Activated CD8-positive, alpha-beta memory T cell treated with anti-CD3 and anti-CD28 coated beads, Interleukin-2, amount 50 U/mL, for 1 hour (primary cell): ENCODE results near the gene ANKH.

Source experiments
- DNase-seq: peaks from one replicate; pipeline ENCODE4 v3.0.0-alpha.2; 2020; ENCODE audit errors: extremely low read depth

Gene ANKH

DNA sequence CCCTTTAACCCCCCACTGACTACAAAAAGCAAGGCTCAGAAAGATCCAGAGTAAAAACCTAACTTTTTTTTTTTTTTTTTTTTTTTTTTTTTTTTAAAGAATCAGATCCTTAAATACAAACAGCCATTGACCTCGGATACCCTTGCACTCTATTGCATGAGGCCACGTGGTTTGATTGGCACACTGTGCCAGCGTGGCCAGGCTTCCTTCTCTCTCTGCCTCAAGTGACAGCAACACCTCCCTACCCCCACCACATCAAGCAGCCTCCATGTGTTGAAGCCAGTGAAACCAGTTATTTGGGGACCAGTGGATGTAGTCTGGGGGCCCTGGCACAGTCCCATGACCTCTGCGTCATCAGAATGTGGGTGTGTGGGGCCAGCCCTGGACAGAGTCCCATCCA is 135.6 kb downstream of the ANKH start:
- DNase-seq = no peak

DNA sequence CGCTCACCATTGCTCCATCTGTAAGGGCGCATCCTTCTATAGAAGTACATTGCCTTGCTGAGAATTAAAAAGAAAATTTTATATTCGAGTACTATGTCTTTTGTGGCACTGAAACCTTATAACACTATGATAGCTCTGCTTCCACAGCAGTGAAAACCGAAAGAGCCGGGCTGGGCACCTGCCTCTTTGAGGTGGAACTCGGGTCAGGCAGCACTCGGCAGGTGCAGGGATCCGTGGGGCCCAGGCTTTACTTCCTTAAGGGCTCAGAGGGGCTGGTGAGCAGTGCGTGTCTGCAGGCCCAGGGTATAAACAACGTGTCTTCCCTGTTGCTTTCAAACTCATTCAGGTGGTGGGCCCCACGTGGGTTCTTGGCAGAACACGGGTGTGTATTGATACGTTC is 137.2 kb downstream of the ANKH start:
- DNase-seq = no peak

DNA sequence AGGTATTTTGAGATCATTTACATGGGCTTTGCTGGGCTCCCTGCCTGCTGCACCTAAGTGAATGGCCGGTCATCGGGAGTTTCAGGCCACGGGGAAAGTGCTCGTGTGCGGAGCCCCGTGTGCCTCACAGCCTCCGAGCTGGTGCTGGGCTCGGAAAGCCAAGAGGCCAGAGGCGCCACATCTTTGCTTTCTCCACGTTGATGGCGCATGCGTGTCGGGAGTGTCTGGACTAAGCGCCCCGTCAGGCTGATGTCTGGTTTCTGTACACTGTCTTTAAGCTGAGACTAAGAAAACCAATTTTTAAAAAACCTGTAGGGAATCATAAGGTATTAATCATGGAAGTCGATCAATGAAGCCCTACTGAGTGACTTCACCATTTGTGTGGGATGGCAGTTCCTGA is 137.9 kb downstream of the ANKH start:
- no peak for DNase-seq

DNA sequence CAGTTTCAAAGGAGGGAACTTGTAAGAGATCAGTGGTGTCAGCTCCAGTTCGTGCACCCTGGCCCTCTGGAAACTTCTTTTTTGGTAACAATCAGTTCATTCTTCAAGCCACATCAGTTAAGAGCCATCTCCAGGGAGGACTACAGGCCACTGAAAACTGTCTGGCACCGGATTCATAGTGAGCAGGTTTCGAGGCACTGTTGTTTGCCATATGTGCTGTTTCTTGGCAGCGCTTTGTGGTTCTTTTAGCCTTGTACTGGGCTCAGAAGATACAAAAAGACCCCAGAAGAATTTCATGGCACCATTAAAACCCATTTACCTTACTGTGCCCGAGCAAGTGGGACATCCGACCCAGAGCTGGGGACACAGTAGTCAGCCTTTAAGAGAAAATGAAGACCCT is 138.6 kb downstream of the ANKH start:
- no peak for DNase-seq

DNA sequence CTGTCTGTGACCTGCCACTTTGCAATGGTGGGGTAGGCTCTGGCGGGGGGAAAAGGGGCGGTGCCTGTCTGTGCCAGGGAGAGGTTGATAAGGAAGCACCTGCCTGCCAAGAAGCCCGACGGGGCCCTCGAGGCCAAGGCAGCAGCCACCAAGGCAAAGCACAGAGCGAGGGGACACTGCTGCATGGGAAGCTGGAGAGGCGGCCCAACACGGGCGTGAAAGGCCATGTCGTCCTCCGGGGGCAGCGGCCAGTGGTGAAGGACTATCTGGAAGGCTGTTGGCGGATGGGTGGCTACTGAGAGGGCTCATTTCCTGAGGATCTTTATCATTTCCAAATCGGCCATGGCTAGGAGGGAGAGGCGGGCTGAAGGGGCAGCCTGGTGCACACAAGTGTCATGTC is 140.7 kb downstream of the ANKH start:
- DNase-seq = no peak

DNA sequence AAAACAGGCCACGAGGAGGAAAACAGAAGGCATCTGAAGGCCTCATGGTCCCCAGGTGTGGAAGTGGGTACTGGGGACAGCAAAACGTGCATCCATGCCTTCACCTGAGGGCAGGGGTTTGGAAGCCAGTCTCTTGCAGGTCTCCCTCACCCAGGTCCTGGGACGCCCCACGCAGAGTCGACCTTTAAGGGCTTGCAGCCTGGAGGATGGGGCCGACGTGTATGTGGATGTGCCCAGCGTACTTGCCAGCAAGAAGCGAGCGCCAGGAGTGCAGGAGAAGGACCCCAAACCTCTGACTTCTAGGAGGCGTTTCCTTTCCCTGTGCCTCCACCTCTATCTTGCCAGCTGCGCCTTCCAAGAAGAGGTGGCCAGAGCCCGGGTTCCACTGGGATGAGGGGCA is 141.1 kb downstream of the ANKH start:
- DNase-seq = no peak

DNA sequence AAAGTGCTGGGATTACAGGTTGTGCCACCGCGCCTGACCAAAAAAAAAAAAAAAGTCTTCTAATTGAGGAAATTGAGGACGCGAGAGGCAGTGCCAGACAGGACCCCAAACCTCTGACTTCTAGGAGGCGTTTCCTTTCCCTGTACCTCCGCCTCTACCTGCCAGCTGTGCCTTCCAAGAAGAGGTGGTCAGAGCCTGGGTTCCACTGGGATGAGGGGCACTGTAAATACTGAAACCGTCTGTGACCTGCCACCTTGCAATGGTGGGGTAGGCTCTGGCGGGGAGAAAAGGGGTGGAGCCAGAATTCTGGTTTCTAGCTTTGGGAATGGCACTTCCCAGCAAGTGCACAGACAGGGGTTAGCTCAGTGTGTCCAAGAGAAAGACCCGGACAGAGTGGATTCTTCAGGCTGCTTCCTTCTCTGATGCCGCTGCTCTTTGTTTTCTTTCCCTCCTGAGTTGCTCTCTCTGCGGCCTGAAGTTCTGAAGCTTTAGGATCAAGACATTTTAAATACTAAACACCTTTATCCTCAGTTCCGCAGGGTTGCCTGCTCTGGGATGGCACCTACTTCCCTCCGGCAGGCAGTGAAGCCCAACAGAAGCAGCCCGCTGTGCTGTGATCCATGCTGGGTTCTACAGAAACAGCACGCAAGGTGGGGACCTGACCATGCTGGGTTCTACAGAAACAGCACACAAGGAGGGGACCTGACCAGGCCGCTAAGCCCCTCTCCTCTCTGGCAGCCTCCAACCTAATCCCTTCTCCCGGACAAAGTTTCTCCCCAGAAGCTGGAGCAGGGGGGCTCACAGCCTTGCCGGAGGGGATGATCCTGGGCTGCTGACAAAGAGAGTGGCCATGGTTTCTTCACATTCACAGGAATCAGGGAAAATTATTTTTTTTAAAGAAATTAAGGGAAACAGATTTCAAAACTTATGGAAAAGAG is 141.9 kb downstream of the ANKH start:
- no peak for DNase-seq

DNA sequence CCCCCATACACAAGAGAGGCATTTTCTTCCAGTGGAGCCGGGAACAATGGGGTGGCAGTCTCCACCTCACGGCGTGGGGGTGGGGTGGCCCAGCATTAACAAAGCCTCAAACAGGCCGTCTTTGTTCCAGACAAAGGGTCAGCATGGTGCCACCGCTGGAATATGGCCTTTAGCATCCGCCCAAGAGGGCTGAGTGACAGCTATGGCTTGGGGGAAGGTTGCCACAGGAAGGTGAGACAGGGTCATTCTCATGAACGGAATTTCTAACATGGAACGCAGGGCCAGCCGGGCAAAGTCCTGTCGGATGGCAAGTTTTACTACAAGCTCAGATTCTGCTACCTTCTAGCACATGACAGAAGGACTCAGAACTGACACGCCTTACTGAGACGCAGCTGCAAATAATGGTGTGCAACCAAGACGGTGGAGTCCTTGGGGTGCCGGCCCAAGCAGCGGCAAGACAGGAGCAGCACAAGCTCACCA is 143.1 kb downstream of the ANKH start:
- no peak for DNase-seq

DNA sequence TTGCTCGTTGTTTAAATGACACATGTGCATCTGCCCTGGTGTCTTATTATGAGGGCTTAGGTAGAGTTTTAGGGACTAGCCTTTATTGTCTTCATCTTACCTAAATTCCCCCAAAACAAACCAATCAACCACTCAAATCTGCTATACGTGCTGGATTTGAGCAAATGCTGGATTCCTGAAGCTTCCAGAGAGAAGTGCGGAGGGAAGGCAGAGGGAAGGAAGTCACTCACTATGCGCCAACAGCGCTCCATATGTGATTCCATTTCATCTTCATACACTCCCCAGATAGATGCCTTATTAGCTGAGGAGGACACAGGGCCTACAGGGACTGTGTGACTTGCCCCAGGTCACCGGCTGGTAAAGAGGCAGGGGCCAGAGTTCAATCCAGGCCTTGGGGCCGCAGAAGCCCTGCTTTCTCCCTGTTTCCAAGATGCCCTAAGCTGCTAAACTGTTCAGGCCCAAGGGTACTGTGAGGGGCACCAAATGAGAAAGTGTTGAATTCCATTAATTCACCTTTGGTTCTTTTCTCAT is 143.6 kb downstream of the ANKH start:
- no peak for DNase-seq

DNA sequence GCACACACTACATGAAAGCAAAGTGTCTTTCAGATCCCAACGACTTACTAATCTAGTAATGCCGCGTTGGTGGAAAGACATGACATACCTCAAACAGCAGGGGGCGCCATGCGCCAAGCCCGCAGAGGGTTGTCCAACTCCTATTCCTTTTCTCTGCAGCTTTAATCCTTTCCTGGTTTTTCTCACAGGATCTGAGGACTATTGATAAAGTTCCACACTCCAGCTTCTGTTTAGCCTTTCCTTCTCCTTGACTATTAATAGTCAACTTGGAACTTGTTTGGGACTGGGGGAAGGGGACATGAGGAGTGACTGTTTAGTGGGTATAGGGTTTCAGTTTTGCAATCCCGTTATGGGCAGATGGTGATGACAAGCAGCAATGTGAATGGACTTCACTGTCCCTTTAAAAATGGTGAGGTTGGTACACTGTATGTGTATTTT is 144.1 kb downstream of the ANKH start:
- no peak for DNase-seq

DNA sequence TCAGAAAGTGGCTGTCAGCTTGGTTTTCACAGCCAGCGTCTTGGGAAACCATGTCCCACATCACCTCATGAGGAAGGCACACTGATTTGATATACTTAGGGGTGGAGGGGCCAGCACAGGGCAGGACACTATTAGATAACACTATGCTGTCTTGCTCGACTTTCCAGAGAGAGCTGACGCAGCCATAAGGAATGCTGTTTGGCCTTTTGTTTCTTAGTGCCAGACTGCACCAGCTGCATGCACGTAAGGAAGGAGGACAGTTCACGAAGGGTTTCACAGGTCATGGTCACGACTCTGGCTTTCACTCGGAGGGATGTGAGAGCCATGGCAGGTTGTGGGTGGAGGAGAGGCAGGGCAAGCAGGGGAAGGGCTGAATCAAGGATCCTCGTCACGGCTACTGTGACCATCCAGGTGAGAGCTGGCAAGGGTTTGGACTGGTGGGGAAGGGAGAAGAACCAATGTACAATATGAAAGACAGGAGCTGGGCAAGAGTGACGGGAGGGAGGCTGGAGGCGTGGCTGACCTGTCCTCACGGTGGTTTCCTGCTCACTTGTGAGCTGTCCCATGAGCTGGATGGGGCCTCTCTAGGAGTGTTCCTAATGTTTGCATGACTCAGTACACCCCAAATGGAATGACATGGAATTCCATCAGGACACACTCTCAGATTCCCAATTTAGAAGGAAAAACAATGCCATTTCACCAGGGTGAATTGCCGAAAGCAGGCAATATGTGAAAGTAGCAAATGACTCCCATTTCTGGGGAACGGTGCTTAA is 145.3 kb downstream of the ANKH start:
- no peak for DNase-seq

DNA sequence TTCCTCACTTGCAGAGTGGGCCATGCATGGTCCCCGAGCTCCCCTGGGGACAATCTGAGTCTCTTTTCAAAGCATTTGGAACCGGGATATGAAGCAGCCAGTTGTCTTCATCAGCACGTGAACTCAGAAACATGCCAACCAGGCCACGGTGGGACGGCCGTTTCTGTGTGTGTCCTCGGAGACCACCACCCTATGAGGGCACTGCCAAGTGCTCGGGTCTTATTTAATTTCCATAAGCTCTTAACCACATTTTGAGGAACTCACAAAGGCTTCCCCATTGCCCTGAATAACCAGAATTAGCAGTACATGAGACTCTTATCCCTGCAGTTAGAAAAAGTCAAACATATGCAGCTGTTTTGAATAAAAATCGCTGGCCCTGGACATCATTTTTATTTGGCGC is 146.9 kb downstream of the ANKH start:
- DNase-seq = no peak

DNA sequence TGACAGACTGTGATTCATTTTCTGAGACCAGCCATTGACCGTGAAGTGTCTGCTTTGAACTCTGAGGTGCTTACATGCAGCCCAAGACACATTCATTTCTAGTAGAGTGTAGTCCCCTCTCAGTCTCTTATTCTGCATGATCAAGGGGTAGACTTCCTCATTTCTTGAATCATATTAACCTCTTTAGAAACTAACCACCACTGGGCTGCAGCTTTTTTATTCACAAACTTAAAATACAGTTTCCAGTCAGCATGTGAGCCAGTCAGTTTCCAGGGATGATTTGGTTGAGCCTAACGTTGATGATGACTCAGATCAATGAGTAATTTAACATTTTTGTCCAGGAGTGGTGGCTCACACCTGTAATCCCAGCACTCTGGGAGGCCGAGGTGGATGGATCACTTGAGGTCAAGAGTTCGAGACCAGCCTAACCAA is 147.9 kb downstream of the ANKH start:
- DNase-seq = no peak

DNA sequence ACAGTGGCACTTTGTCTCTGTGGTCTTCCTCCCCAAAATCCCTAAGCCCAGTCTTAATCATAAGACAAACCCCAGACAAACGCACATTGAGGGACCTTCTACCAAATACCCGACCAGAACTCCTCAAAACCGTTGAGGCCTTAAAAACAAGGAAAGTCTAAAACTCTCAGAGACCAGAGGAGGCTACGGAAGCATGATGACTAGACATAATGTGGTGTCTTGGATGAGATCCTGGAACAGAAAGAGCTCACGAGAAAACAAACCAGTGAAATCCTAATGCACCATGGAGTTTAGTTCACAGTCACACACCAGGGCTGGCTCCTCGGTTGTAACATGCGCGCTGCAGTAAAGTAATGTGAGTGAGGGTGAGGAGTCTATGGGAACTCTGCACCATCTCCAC is 148.7 kb downstream of the ANKH start:
- DNase-seq = no peak

DNA sequence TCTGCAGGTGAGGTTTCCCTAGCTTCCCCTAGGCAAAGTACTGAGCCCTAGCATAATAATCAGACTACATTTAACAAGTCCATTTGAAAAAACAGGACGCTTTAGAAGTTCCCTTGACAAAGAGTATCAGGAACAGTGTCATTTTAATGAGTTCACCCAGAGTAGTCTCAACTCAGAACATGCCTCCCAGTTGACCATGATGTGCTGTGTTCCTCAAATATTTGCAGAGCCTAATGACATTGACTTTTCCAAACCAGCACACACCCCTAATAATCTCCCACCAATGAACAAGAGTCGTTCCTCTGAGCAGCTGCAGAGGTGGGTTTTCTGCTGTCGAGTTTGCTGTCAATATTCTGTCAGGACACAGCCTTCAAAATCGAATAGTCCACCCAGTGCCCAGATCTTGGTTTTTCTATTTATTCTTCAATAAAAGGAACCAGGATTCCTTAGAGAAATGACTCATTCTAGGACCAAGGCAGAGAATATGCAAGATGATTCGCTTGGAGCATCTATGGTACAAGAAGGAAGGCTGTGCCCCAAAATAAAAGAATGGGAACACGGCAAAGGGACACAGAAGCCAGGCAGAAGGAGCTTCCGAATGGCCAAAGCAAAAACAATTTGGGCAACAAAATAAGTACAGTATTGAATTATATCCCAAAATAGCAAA is 149.5 kb downstream of the ANKH start:
- no peak for DNase-seq

DNA sequence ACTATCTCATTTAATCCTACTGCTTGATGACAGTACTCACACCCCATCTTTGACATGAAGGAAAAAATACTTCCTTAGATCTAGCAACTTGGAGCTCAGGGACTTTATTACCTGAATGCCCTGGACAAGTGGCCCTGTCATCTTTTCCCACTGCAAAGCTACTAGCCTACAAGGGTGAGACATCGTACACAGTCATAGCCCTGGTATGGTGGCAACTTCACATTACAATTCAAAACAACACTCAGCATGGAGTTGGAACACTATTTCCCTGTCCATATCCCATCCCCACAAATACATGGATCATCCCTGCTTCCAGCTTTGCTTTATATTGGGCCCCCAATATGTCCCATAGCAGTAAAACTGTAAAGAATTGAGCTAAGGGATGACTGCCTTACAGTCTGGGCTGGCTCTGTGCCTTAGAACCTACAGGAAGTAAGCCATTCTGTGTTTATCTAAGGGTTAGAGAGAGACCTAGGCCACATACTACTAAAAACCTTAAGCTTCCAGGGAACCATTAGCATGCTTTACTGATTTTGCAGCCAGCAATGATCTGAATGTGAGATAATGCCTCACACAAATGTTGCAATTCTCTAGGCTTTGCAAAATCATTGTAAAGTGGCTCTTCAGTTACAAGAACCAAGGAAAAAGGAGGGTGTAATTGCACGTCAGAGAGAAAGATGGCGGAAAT is 151.2 kb downstream of the ANKH start:
- no peak for DNase-seq

DNA sequence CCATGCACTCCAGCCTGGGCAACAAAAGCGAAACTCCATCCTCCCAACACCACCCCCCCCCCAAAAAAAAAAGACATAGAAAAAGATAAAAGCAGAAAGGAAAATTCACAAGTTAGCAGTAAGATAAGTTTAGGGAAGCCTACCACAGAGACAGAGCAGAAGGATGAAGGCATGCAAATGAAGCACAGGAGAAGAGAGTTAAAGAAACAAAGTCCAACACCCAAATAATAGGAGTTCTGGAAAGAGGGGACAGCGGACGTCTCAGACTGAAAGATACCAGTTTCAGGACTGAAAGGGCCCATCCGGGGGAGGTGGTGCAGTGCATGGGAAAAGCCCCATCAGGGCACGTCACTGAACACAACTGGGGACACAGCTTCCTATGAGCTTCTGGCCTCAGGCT is 152.8 kb downstream of the ANKH start:
- no peak for DNase-seq

DNA sequence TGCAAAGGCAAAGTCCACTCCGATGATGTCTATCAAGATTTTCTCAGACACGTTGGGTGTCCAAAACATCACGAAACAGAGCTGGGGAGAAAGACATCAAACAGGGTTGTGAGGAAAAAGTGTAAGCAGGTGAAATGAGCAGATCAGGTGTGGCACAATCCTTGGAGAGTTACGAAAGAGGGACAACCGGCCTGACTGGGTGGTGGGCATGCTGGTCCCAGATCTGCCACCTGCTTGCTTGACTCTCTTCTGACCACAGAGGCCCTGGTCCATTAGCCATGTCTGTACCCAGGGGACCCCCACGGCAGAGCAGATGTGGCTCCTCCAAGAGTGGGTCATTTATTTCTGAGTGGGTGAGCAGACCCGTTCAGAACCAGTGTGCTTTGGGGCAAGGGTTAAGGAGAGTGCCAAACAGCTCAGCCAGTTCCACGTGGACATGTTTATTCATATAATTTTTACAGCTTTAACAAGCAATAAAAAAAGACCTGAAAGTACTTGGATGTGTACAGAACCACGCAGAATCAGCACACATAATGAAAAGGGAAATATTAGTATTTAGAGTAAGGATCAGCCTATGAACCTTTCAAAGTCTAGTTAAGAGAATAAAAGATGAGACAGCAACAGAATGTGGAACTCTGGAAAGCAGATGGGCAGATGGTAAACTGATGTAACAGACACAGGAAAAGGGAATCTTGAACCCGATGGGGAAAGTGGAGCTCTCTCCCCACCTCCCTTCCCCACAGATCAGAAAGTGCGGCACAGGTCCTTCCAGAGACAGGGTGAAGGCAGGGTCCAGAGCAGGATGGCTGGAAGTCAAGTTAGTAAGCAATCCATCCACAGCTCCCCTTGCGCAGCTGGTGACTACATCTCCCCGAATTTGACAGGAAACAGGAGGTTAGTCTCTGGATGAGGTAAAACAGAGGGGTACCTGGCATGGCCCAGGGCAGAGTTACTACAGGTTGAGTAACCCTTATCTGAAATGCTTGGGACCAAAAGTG is 154.5 kb downstream of the ANKH start:
- DNase-seq = no peak

DNA sequence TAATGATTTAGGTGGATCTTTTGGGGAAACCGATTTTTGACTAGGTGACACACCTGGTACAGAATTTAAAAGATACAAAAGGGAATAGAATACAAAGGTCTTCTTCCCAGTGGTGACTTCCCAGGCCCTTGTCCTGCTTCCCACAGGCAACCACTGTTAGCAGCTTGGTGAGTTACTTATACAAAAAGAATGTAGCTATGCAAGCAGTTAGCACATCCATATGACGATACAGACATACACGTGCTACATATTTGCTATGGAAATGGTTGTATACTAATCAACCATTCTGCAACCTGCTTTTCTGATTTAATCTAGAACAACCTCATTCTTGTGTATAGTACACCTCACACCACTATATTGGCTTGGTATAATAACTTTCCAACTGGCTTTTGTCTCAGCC is 156.1 kb downstream of the ANKH start:
- no peak for DNase-seq

DNA sequence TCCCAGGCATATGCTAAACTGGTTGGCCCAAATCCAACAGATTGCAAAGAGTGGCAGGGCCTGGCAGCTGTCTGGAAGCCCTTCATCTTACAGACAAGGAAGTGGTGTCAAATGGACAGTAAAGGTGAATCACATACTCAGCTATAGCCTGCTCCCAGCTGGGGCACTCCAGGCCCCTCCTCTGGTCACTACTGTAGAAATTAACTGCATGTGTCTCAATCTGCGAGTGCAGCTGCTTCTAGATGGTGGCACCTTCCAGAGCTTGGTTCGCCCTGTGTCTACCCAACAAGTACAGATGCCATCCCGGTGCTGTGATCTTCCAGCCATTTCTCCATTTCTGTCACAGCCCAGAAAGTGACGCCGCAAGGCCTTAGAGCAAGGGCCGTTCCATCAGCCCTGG is 156.9 kb downstream of the ANKH start:
- no peak for DNase-seq
